GM12878 (cell line): ENCODE measurements around the gene FGFR4. TPM values are rescaled to one million over a fixed set of nuclear protein-coding genes. Genes with fewer than 3 reads are reported as not detected.

ENCODE experiments used
- BACH1 ChIP-seq: fragments of 450-650 bp; IDR thresholded peaks from 2 replicates; pipeline ENCODE4 v1.6.1; 2017; ENCODE audit warnings: mild to moderate bottlenecking, borderline replicate concordance
- CEBPB ChIP-seq, 2 experiments: fragments of 150-350 bp in 1 of 2; IDR thresholded peaks; 2 replicates each; pipeline ENCODE4 v1.6.1; 2012 to 2014; ENCODE audit warnings: low read depth in 2 of 2, low read length in 2 of 2, borderline replicate concordance in 1 of 2, inconsistent platforms in 1 of 2
- DPF2 ChIP-seq: fragments of 450-650 bp; IDR thresholded peaks from 2 replicates; pipeline ENCODE4 v1.6.1; 2017; ENCODE audit warnings: mild to moderate bottlenecking
- EED ChIP-seq: sonication (generic); IDR thresholded peaks from 2 replicates; pipeline ENCODE4 v1.6.1; 2016; ENCODE audit warnings: antibody characterized with exemption, low read depth
- ETV6 ChIP-seq, 2 experiments: fragments of 450-650 bp in 1 of 2; IDR thresholded peaks in 1 of 2; conservative IDR thresholded peaks in 1 of 2; 2 replicates each; pipeline ENCODE4 v1.6.1; 2014; ENCODE audit warnings: antibody characterized with exemption in 1 of 2, borderline replicate concordance in 1 of 2, low read depth in 1 of 2, mild to moderate bottlenecking in 1 of 2, moderate library complexity in 1 of 2
- FOXM1 ChIP-seq: IDR thresholded peaks from 2 replicates; pipeline ENCODE4 v1.6.1; 2012; ENCODE audit warnings: low read depth, mild to moderate bottlenecking, inconsistent platforms, low read length, moderate library complexity
- GABPA ChIP-seq: IDR thresholded peaks from 2 replicates; pipeline ENCODE4 v1.6.1; 2014; ENCODE audit warnings: antibody characterized with exemption, low read depth, mild to moderate bottlenecking, inconsistent platforms
- HDAC2 ChIP-seq: fragments of 200-600 bp; sonication (generic); IDR thresholded peaks from 2 replicates; pipeline ENCODE4 v1.6.1; 2017
- HDGF ChIP-seq: fragments of 450-650 bp; IDR thresholded peaks from 2 replicates; pipeline ENCODE4 v1.6.1; 2016; ENCODE audit warnings: antibody characterized with exemption
- IRF4 ChIP-seq: IDR thresholded peaks from 2 replicates; pipeline ENCODE4 v1.6.1; 2011; ENCODE audit warnings: low read depth, low read length
- LARP7 ChIP-seq: fragments of 450-650 bp; IDR thresholded peaks from 2 replicates; pipeline ENCODE4 v1.6.1; 2017; ENCODE audit warnings: mild to moderate bottlenecking
- MAX ChIP-seq: IDR thresholded peaks from 2 replicates; pipeline ENCODE4 v1.6.1; 2012; ENCODE audit warnings: low read depth, low read length, improper control_type of control experiment
- MEF2A ChIP-seq: IDR thresholded peaks from 2 replicates; pipeline ENCODE4 v1.6.1; 2011; ENCODE audit warnings: low read depth, mild to moderate bottlenecking, low read length, moderate library complexity; ENCODE audit not compliant: insufficient read depth
- MEF2B ChIP-seq: fragments of 450-650 bp; IDR thresholded peaks from 2 replicates; pipeline ENCODE4 v1.6.1; 2018; ENCODE audit warnings: mild to moderate bottlenecking, moderate library complexity; ENCODE audit not compliant: partially characterized antibody, poor library complexity, severe bottlenecking
- NFIC ChIP-seq: IDR thresholded peaks from 2 replicates; pipeline ENCODE4 v1.6.1; 2012; ENCODE audit warnings: low read depth, mild to moderate bottlenecking, inconsistent platforms, low read length, moderate library complexity
- NFYB ChIP-seq: IDR thresholded peaks from 2 replicates; pipeline ENCODE4 v1.6.1; 2011; ENCODE audit warnings: low read depth, mild to moderate bottlenecking, low read length, improper control_type of control experiment, moderate library complexity; ENCODE audit not compliant: insufficient read depth
- NR2C2 ChIP-seq: IDR thresholded peaks from 2 replicates; pipeline ENCODE4 v1.6.1; 2011; ENCODE audit warnings: borderline replicate concordance, low read depth; ENCODE audit not compliant: control insufficient read depth, insufficient read length
- PAX5 ChIP-seq: IDR thresholded peaks from 2 replicates; pipeline ENCODE4 v1.6.1; 2011; ENCODE audit warnings: low read depth, low read length, borderline replicate concordance
- PML ChIP-seq: IDR thresholded peaks from 2 replicates; pipeline ENCODE4 v1.6.1; 2012; ENCODE audit warnings: low read length, inconsistent platforms
- POLR2A ChIP-seq: IDR thresholded peaks from 2 replicates; pipeline ENCODE4 v1.6.1; 2011; ENCODE audit warnings: low read depth, mild to moderate bottlenecking, low read length
- RAD21 ChIP-seq: IDR thresholded peaks from 2 replicates; pipeline ENCODE4 v1.6.1; 2011; ENCODE audit warnings: mild to moderate bottlenecking, low read depth, low read length, moderate library complexity; ENCODE audit not compliant: insufficient read depth
- RELA ChIP-seq: fragments of 450-650 bp; IDR thresholded peaks from 2 replicates; pipeline ENCODE4 v1.8.0; 2014; ENCODE audit warnings: borderline replicate concordance; ENCODE audit not compliant: partially characterized antibody
- SP1 ChIP-seq: IDR thresholded peaks from one replicate; pipeline ENCODE4 v1.6.1; 2011; ENCODE audit warnings: low read depth, low read length
- SREBF2 ChIP-seq: IDR thresholded peaks from 2 replicates; pipeline ENCODE4 v1.6.1; 2012; ENCODE audit warnings: mild to moderate bottlenecking, low read length
- SRF ChIP-seq, 2 experiments: IDR thresholded peaks; 2 replicates each; pipeline ENCODE4 v1.6.1; 2011; ENCODE audit warnings: low read depth in 2 of 2, low read length in 2 of 2, mild to moderate bottlenecking in 1 of 2, moderate library complexity in 1 of 2
- TAF1 ChIP-seq: IDR thresholded peaks from 2 replicates; pipeline ENCODE4 v1.6.1; 2011; ENCODE audit warnings: mild to moderate bottlenecking, low read depth, low read length, borderline replicate concordance
- TARDBP ChIP-seq: IDR thresholded peaks from 2 replicates; pipeline ENCODE4 v1.6.1; 2016; ENCODE audit warnings: borderline replicate concordance
- WRNIP1 ChIP-seq: IDR thresholded peaks from 2 replicates; pipeline ENCODE4 v1.6.1; 2011; ENCODE audit warnings: low read depth, low read length, improper control_type of control experiment, borderline replicate concordance
- ZBED1 ChIP-seq: IDR thresholded peaks from 2 replicates; pipeline ENCODE4 v1.6.1; 2016; ENCODE audit warnings: borderline replicate concordance
- ZNF207 ChIP-seq: fragments of 450-650 bp; IDR thresholded peaks from 2 replicates; pipeline ENCODE4 v1.6.1; 2014; ENCODE audit warnings: antibody characterized with exemption, mild to moderate bottlenecking, borderline replicate concordance
- polyA plus RNA-seq, 11 experiments: library from polyadenylated mRNA; depleted of rRNA in 4 of 11; unstranded in 6 of 11; stranded (reverse) in 5 of 11; fragments of >200 nt; fragmentation: Nextera tagmentation in 4 of 11; fragmentation: Illumina TruSeq in 1 of 11; extraction: Ambion mirVana in 4 of 11; extraction: Trizol in 1 of 11; gene quantifications; 1 replicate in 1 of 11; 2 replicates in 10 of 11; pipeline versions ENCODE4 v1.2.1 to v1.2.3, GENCODE V29; 2011 to 2016; ENCODE audit warnings: inconsistent platforms in 2 of 11, missing spikeins in 2 of 11, low read depth in 1 of 11
- total RNA-seq, 4 experiments: library from RNA; depleted of rRNA in 3 of 4; stranded (reverse); fragments of >200 nt in 3 of 4; fragmentation: Illumina TruSeq in 1 of 4; extraction: Trizol in 1 of 4; gene quantifications; 2 replicates each; pipeline versions ENCODE4 v1.2.1 to v1.2.3, GENCODE V29; 2013 to 2021
- TF ChIP-seq, protein P1 (sequence below): IDR thresholded peaks from 2 replicates; pipeline ENCODE4 v1.6.1; 2011; ENCODE audit warnings: low read depth, mild to moderate bottlenecking, low read length, moderate library complexity, borderline replicate concordance; ENCODE audit errors: extremely low read depth
- TF ChIP-seq, protein P2 (sequence below): IDR thresholded peaks from 2 replicates; pipeline ENCODE4 v1.6.1; 2012; ENCODE audit warnings: low read depth, low read length, improper control_type of control experiment

The FGFR4 gene
- total and polyA plus RNA-seq, 10 of the 15 experiments (the other 5 are each of a cell fraction or from before 2014, with no cell fraction given) = 0.17 to 0.77 (median 0.28) TPM; not detected in 5

- TF ChIP-seq MAX = no peak
- TF ChIP-seq SREBF2 = no peak
- peak; percentile 33; the same call in 1 of the 2 replicates for TF ChIP-seq POLR2A
- no peak for TF ChIP-seq IRF4
- TF ChIP-seq TARDBP = 0 out of 2 replicates have a peak, but pooled peaks have one; percentile 7
- TF ChIP-seq RAD21 = no peak
- no peak for TF ChIP-seq MEF2A
- TF ChIP-seq PML = no peak
- TF ChIP-seq, protein P1, sequence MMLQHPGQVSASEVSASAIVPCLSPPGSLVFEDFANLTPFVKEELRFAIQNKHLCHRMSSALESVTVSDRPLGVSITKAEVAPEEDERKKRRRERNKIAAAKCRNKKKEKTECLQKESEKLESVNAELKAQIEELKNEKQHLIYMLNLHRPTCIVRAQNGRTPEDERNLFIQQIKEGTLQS = no peak
- no peak for TF ChIP-seq CEBPB (IDR thresholded peaks at IDR 0.05; ENCODE audit: borderline replicate concordance in 1 of 2, low read depth in 2 of 2, low read length in 2 of 2)
- peak; percentile 64; the same call in 1 of the 2 replicates for TF ChIP-seq BACH1
- no peak for TF ChIP-seq SP1
- TF ChIP-seq NFYB = no peak
- no peak for TF ChIP-seq FOXM1
- TF ChIP-seq HDGF = no peak
- TF ChIP-seq MEF2B = no peak
- TF ChIP-seq ZNF207 = no peak
- no peak for TF ChIP-seq SRF (IDR thresholded peaks at IDR 0.05; ENCODE audit: low read depth in 2 of 2, low read length in 2 of 2)
- TF ChIP-seq NFIC = no peak
- TF ChIP-seq WRNIP1 = no peak
- no peak for TF ChIP-seq ZBED1
- TF ChIP-seq PAX5 = no peak
- TF ChIP-seq, protein P2, sequence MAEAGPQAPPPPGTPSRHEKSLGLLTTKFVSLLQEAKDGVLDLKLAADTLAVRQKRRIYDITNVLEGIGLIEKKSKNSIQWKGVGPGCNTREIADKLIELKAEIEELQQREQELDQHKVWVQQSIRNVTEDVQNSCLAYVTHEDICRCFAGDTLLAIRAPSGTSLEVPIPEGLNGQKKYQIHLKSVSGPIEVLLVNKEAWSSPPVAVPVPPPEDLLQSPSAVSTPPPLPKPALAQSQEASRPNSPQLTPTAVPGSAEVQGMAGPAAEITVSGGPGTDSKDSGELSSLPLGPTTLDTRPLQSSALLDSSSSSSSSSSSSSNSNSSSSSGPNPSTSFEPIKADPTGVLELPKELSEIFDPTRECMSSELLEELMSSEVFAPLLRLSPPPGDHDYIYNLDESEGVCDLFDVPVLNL = no peak
- no peak for TF ChIP-seq NR2C2
- TF ChIP-seq EED = no peak; the same call in 1 of the 2 replicates
- peak; percentile 15; the same call in 1 of the 2 replicates for TF ChIP-seq TAF1
- no peak for TF ChIP-seq HDAC2
- no peak for TF ChIP-seq ETV6 (conservative IDR thresholded peaks at IDR 0.05 in 1 of 2, IDR thresholded peaks at IDR 0.05 in 1 of 2; ENCODE audit: borderline replicate concordance in 1 of 2, low read depth in 1 of 2)
- peak; percentile 64 for TF ChIP-seq DPF2
- no peak for TF ChIP-seq RELA
- TF ChIP-seq GABPA = no peak
- peak; percentile 75 for TF ChIP-seq LARP7
Observed at GRCh38 chr5:177133853-177134696, 47.4 kb downstream of the FGFR4 start (continued).
